H1 (cell line): Measurements from ENCODE around the gene CCDC73. TPM values are rescaled to one million over a fixed set of nuclear protein-coding genes. Genes with fewer than 3 reads are reported as not detected.

Experiments
- CTCF ChIA-PET: fragments of 300-600 bp; sonication (Branson Sonifier 250); formaldehyde crosslinking; loops from one replicate; lab custom pipeline; 2021; ENCODE audit not compliant: partially characterized antibody; lab: Charles Lee
- POLR2A ChIA-PET: fragments of 300-600 bp; sonication (Branson Sonifier 250); formaldehyde crosslinking; loops from one replicate; lab custom pipeline; 2021; ENCODE audit warnings: inconsistent platforms; ENCODE audit not compliant: partially characterized antibody; lab: Charles Lee
- DNase-seq, 2 experiments: peaks; one replicate each; pipeline versions ENCODE4 v3.0.0 to v3.0.0-alpha.2; 2010 to 2022; ENCODE audit warnings: low spot score in 2 of 2, low read depth in 1 of 2, mixed read lengths in 1 of 2
- FAIRE-seq: peaks from 2 replicates; lab custom pipeline; 2011; peaks lifted over from hg19 to GRCh38; lab: Jason Lieb, UNC
- H2AFZ ChIP-seq: 2 replicates; pipeline ENCODE4 v1.8.1; 2012; ENCODE audit warnings: low read length, inconsistent platforms
- H2AK5ac ChIP-seq: 2 replicates; pipeline ENCODE4 v1.6.1; 2013; ENCODE audit warnings: low read depth, low read length
- H2BK120ac ChIP-seq: replicated peaks from 2 replicates; pipeline ENCODE3; 2013; ENCODE audit warnings: low read depth, low read length, inconsistent platforms
- H2BK12ac ChIP-seq: 2 replicates; pipeline ENCODE4 v1.6.1; 2013; ENCODE audit warnings: low read depth, low read length
- H2BK15ac ChIP-seq: 2 replicates; pipeline ENCODE4 v1.6.1; 2013; ENCODE audit warnings: low read length
- H2BK20ac ChIP-seq: 2 replicates; pipeline ENCODE4 v1.6.1; 2013; ENCODE audit warnings: low read length
- H2BK5ac ChIP-seq: 2 replicates; pipeline ENCODE4 v1.6.1; 2013; ENCODE audit warnings: low read depth, low read length
- H3K14ac ChIP-seq: 2 replicates; pipeline ENCODE4 v1.6.1; 2013; ENCODE audit warnings: inconsistent platforms; ENCODE audit not compliant: insufficient read length
- H3K18ac ChIP-seq: 2 replicates; pipeline ENCODE4 v1.6.1; 2013; ENCODE audit warnings: low read length; ENCODE audit errors: extremely low read depth
- H3K23ac ChIP-seq: 2 replicates; pipeline ENCODE4 v1.6.1; 2013; ENCODE audit warnings: inconsistent platforms; ENCODE audit not compliant: insufficient read length
- H3K23me2 ChIP-seq: 2 replicates; pipeline ENCODE4 v1.6.1; 2013; ENCODE audit warnings: low read depth, low read length
- H3K27ac ChIP-seq: 2 replicates; pipeline ENCODE4 v1.6.1; 2011; ENCODE audit warnings: low read depth, low read length, inconsistent platforms
- H3K27me3 ChIP-seq, 4 experiments: replicated peaks in 1 of 4; 1 replicate in 1 of 4; 2 replicates in 3 of 4; pipeline versions ENCODE4 v1.6.1 to v1.8.1; 2011 to 2013; ENCODE audit warnings: low read length in 3 of 4, mild to moderate bottlenecking in 3 of 4, inconsistent platforms in 2 of 4, mixed read lengths in 2 of 4, moderate library complexity in 1 of 4; ENCODE audit not compliant: control insufficient read depth in 3 of 4, insufficient read depth in 3 of 4; ENCODE audit errors: extremely low read depth in 1 of 4
- H3K36me3 ChIP-seq, 4 experiments: 2 replicates each; pipeline versions ENCODE4 v1.6.1 to v1.8.1; 2011 to 2013; ENCODE audit warnings: mild to moderate bottlenecking in 4 of 4, low read length in 3 of 4, moderate library complexity in 2 of 4, control low read depth in 1 of 4, inconsistent platforms in 1 of 4; ENCODE audit not compliant: insufficient read depth in 4 of 4, control insufficient read depth in 2 of 4
- H3K4ac ChIP-seq: replicated peaks from 2 replicates; pipeline ENCODE3; 2013; ENCODE audit warnings: low read length, low read depth, mixed read lengths, inconsistent platforms; ENCODE audit not compliant: insufficient read length
- H3K4me1 ChIP-seq, 4 experiments: replicated peaks in 1 of 4; 1 replicate in 1 of 4; 2 replicates in 3 of 4; pipeline versions ENCODE4 v1.6.1 to v1.8.1; 2011 to 2013; ENCODE audit warnings: low read length in 3 of 4, inconsistent platforms in 2 of 4, mixed read lengths in 1 of 4; ENCODE audit not compliant: insufficient read depth in 4 of 4, control insufficient read depth in 3 of 4
- H3K4me2 ChIP-seq, 2 experiments: 2 replicates each; pipeline versions ENCODE4 v1.6.1 to v1.8.1; 2011 to 2013; ENCODE audit warnings: low read depth in 2 of 2, low read length in 2 of 2, control low read depth in 1 of 2, inconsistent platforms in 1 of 2, mild to moderate bottlenecking in 1 of 2; ENCODE audit not compliant: insufficient read depth in 1 of 2
- H3K4me3 ChIP-seq, 4 experiments: fragments of 200-600, 300-600 bp in 1 of 4; sonication (generic), shearing (Covaris generic), sonication (Bioruptor Twin) in 1 of 4; 2 replicates each; pipeline versions ENCODE4 v1.5.1 to v1.8.1; 2011 to 2016; ENCODE audit warnings: low read length in 4 of 4, low read depth in 3 of 4, control low read depth in 2 of 4, inconsistent platforms in 2 of 4, mild to moderate bottlenecking in 2 of 4, mixed read lengths in 1 of 4, moderate library complexity in 1 of 4; ENCODE audit not compliant: insufficient read depth in 2 of 4; ENCODE audit errors: extremely low read depth in 1 of 4
- H3K56ac ChIP-seq: replicated peaks from 2 replicates; pipeline ENCODE3; 2013; ENCODE audit warnings: low read depth, mild to moderate bottlenecking, mixed read lengths, low read length, inconsistent platforms; ENCODE audit not compliant: insufficient read length
- H3K79me1 ChIP-seq: 2 replicates; pipeline ENCODE4 v1.6.1; 2013; ENCODE audit warnings: low read depth, low read length, control low read depth
- H3K79me2 ChIP-seq, 2 experiments: 2 replicates each; pipeline versions ENCODE4 v1.6.1 to v1.8.1; 2012 to 2013; ENCODE audit warnings: low read length in 2 of 2, mild to moderate bottlenecking in 2 of 2, inconsistent platforms in 1 of 2; ENCODE audit not compliant: insufficient read depth in 2 of 2, control insufficient read depth in 1 of 2
- H3K9ac ChIP-seq, 4 experiments: replicated peaks in 1 of 4; 1 replicate in 1 of 4; 2 replicates in 3 of 4; pipeline versions ENCODE4 v1.6.1 to v1.8.1; 2011 to 2013; ENCODE audit warnings: low read depth in 3 of 4, low read length in 3 of 4, control low read depth in 2 of 4, mild to moderate bottlenecking in 2 of 4, moderate library complexity in 2 of 4, inconsistent platforms in 1 of 4; ENCODE audit errors: extremely low read depth in 1 of 4
- H3K9me3 ChIP-seq, 2 experiments: 2 replicates each; pipeline versions ENCODE4 v1.6.1 to v1.8.1; 2012 to 2013; ENCODE audit warnings: mild to moderate bottlenecking in 2 of 2, moderate library complexity in 2 of 2, control low read depth in 1 of 2, inconsistent platforms in 1 of 2, low read depth in 1 of 2, low read length in 1 of 2, mixed read lengths in 1 of 2; ENCODE audit not compliant: insufficient read depth in 2 of 2
- H4K20me1 ChIP-seq, 2 experiments: replicated peaks in 1 of 2; 2 replicates each; pipeline versions ENCODE3 to v1.8.1; 2011 to 2013; ENCODE audit warnings: inconsistent platforms in 2 of 2, low read length in 2 of 2, mild to moderate bottlenecking in 1 of 2; ENCODE audit not compliant: insufficient read depth in 2 of 2, control insufficient read depth in 1 of 2
- H4K5ac ChIP-seq: 2 replicates; pipeline ENCODE4 v1.6.1; 2013; ENCODE audit warnings: low read length, low read depth, mixed read lengths, inconsistent platforms; ENCODE audit not compliant: insufficient read length
- H4K8ac ChIP-seq: 2 replicates; pipeline ENCODE4 v1.8.0; 2013; ENCODE audit warnings: mild to moderate bottlenecking, moderate library complexity, low read length, inconsistent platforms; ENCODE audit not compliant: insufficient read depth; ENCODE audit errors: extremely low read depth
- H4K91ac ChIP-seq: replicated peaks from 2 replicates; pipeline ENCODE3; 2013; ENCODE audit warnings: low read length, mixed read lengths, inconsistent platforms; ENCODE audit not compliant: insufficient read length
- ASH2L ChIP-seq: fragments of 200-600, 300-600 bp; sonication (generic); IDR thresholded peaks from one replicate; pipeline ENCODE4 v1.7.1; 2017; ENCODE audit warnings: low read length
- CBX5 ChIP-seq: fragments of 300-800, 300-1000 bp; sonication (generic); IDR thresholded peaks from 2 replicates; pipeline ENCODE4 v1.7.1; 2016; ENCODE audit warnings: antibody characterized with exemption, low read length, low read depth
- CBX8 ChIP-seq: fragments of 300-800, 300-1000 bp; sonication (generic); IDR thresholded peaks from 2 replicates; pipeline ENCODE4 v1.7.1; 2016; ENCODE audit warnings: low read depth, low read length, borderline replicate concordance
- JUND ChIP-seq: IDR thresholded peaks from 2 replicates; pipeline ENCODE4 v1.6.1; 2011; ENCODE audit warnings: mild to moderate bottlenecking, improper control_type of control experiment, low read length
- POLR2AphosphoS5 ChIP-seq: IDR thresholded peaks from 2 replicates; pipeline ENCODE4 v1.6.1; 2011; ENCODE audit warnings: low read depth, low read length
- SIX5 ChIP-seq: IDR thresholded peaks from 2 replicates; pipeline ENCODE4 v1.6.1; 2011; ENCODE audit warnings: mild to moderate bottlenecking, low read depth, low read length
- TAF1 ChIP-seq: IDR thresholded peaks from 2 replicates; pipeline ENCODE4 v1.6.1; 2011; ENCODE audit warnings: mild to moderate bottlenecking, low read depth, low read length
- WGBS, 2 experiments: shearing (Covaris generic) in 1 of 2; methylation state at CpG; one replicate each; pipeline versions ENCODE4 v1.1.6 to v1.1.7; 2013 to 2015; ENCODE audit warnings: low lambda C conversion rate in 2 of 2, mixed read lengths in 2 of 2, inconsistent platforms in 1 of 2, low coverage in 1 of 2, missing lambda C conversion rate in 1 of 2; ENCODE audit not compliant: insufficient replicate concordance in 2 of 2, insufficient coverage in 1 of 2, insufficient read length in 1 of 2; ENCODE audit errors: extremely low coverage in 1 of 2, missing lambda C conversion rate in 1 of 2; 5-methylcytosine and 5-hydroxymethylcytosine counted together
- polyA plus RNA-seq, 7 experiments: library from polyadenylated mRNA; depleted of rRNA in 3 of 7; stranded (reverse) in 5 of 7; unstranded in 2 of 7; fragments of >200 nt in 5 of 7; fragments of 200-250 nt in 2 of 7; gene quantifications; 1 replicate in 5 of 7; 2 replicates in 1 of 7; 4 replicates in 1 of 7; pipeline versions ENCODE4 v1.2.1 to v1.2.3, GENCODE V29; 2011 to 2013; ENCODE audit warnings: missing spikeins in 2 of 7, mixed read lengths in 2 of 7
- total RNA-seq: library from RNA; stranded (reverse); fragmentation: NEBNext Ultra II Directional; extraction: Animal tissue kit (Norgen Biotek cat#: 25700); gene quantifications from 2 replicates; pipeline ENCODE4 v1.2.1, GENCODE V29; 2021

CCDC73 gene
- total and polyA plus RNA-seq, 2 of the 8 experiments (the other 6 are each of a cell fraction or from before 2014, with no cell fraction given) = not detected

DNA sequence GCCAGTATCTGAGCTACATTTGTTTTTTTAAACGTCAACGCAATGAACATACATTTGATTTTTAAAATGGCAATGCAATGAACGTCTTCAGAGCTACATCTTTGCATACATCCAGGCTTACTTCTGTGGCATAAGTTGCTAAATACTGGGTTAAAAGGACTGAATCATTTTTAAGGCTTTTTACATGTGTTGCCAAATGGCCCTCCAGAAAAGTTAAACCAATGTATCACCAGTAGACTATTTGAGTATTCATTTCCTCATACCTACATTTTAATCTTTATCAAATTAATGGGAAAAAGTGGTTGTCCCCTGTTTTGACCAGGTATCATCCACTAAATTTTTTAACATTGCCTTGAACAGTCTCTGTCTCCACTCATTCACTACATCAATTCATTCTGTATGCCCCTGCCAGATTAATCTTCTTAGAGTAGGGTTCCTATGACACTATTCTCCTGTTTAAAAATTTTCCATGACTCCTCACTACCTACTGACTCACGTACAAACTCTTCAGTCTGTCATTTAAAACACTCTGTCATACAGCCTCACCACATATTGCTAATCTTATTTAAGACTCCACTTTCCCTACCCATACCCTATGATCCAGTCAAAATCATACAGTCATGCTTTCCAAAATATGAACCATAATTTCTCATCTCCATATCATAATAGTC lies 22.9 kb upstream of the CCDC73 start:
- CTCF ChIA-PET = interaction anchor here (1.0 to 1.4 kb wide), 2 partner anchors 8 to 44 kb away, joined by 3 to 6 read pairs; no protein-coding TSS in a partner anchor
- H3K27me3 ChIP-seq = no peaks in the 10 kb centered on the region
- no peaks in the 10 kb centered on the region for H3K4me1 ChIP-seq
- 91% methylated on average over 4 of the region's 4 CpGs; no CpG with 5 or more reads in 1 of the 2 experiments for WGBS, 2 experiments
- DNase-seq = no peak
- no peaks in the 10 kb centered on the region for H4K20me1 ChIP-seq
- H3K4me3 ChIP-seq = no peak overlapping the region
- H2BK12ac ChIP-seq = no peak overlapping the region
- H3K56ac ChIP-seq = no peak overlapping the region
- H4K5ac ChIP-seq = no peak overlapping the region
- H3K9me3 ChIP-seq = no peaks in the 10 kb centered on the region
- no peak overlapping the region for H2BK5ac ChIP-seq
- H3K18ac ChIP-seq = no peak overlapping the region
- H3K23ac ChIP-seq = no peak overlapping the region
- TF ChIP-seq JUND (no peak), CBX5 (no peak), ASH2L (no peak), POLR2AphosphoS5 (no peak), SIX5 (no peak), CBX8 (no peak), TAF1 (no peak)
- no peak overlapping the region for H4K91ac ChIP-seq
- FAIRE-seq = no peak
- no peak overlapping the region for H3K4me2 ChIP-seq
- H3K4ac ChIP-seq = no peak overlapping the region
- no peak overlapping the region for H2BK15ac ChIP-seq
- H3K79me2 ChIP-seq = no peaks in the 10 kb centered on the region
- H2AFZ ChIP-seq = no peak overlapping the region
- H3K36me3 ChIP-seq = no peaks in the 10 kb centered on the region
- H2BK20ac ChIP-seq = no peak overlapping the region
- no peak overlapping the region for H3K9ac ChIP-seq
- H3K79me1 ChIP-seq = no peaks in the 10 kb centered on the region
- H4K8ac ChIP-seq = no peak overlapping the region
- H3K23me2 ChIP-seq = no peaks in the 10 kb centered on the region
- H3K14ac ChIP-seq = no peak overlapping the region
- POLR2A ChIA-PET = no interaction called here
- H3K27ac ChIP-seq = no peak overlapping the region
- H2AK5ac ChIP-seq = no peak overlapping the region
- no peak overlapping the region for H2BK120ac ChIP-seq
